Activated CD8-positive, alpha-beta T cell treated with anti-CD3 and anti-CD28 coated beads for 36 hours (primary cell): ENCODE results near the gene SRMS. TPM values are rescaled to one million over a fixed set of nuclear protein-coding genes. Genes with fewer than 3 reads are reported as not detected.

Experiments used
- ATAC-seq: fragments of 200-7000 bp; cut with Tn5 transposase; one replicate; pipeline ENCODE4 v1.10.0; 2021; ENCODE audit warnings: mild to moderate bottlenecking, moderate library complexity
- CTCF ChIA-PET: fragments of 350-600 bp; sonication (Branson Sonifier 250); formaldehyde crosslinking; loops from one replicate; lab custom pipeline; 2021; ENCODE audit warnings: antibody characterized with exemption; lab: Charles Lee
- POLR2A ChIA-PET: fragments of 350-600 bp; sonication (Branson Sonifier 250); formaldehyde crosslinking; loops from one replicate; lab custom pipeline; 2021; ENCODE audit warnings: antibody characterized with exemption; lab: Charles Lee
- DNase-seq: peaks from one replicate; pipeline ENCODE4 v3.0.0-alpha.2; 2020
- H3K27ac Mint-ChIP-seq: one replicate; pipeline ENCODE4 v1.8.0; 2021; ENCODE audit warnings: mild to moderate bottlenecking, mixed read lengths
- H3K27me3 Mint-ChIP-seq: one replicate; pipeline ENCODE4 v1.8.0; 2021; ENCODE audit warnings: mixed read lengths
- H3K36me3 Mint-ChIP-seq: one replicate; pipeline ENCODE4 v1.8.0; 2021; ENCODE audit warnings: low read depth, mixed read lengths
- H3K4me1 Mint-ChIP-seq: one replicate; pipeline ENCODE4 v1.8.0; 2021; ENCODE audit warnings: low read depth, mixed read lengths
- H3K4me3 Mint-ChIP-seq: one replicate; pipeline ENCODE4 v1.8.0; 2021; ENCODE audit warnings: mild to moderate bottlenecking, moderate library complexity, mixed read lengths
- H3K9me3 Mint-ChIP-seq: one replicate; pipeline ENCODE4 v1.8.0; 2021; ENCODE audit warnings: mixed read lengths
- intact Hi-C: fragments of 100-400 bp; cut with micrococcal nuclease; formaldehyde crosslinking; loops from one replicate; pipeline ENCODE4 v1.10.0; 2022
- total RNA-seq, 2 experiments: library from RNA; stranded (reverse); gene quantifications; one replicate each; pipeline ENCODE4 v1.2.3, GENCODE V29; 2021
- TF ChIP-seq, protein P1 (sequence below): fragments of 200-600 bp; IDR thresholded peaks from one replicate; pipeline ENCODE4 v1.8.0; 2022; ENCODE audit warnings: antibody characterized with exemption, mild to moderate bottlenecking

The SRMS gene
- total RNA-seq, 2 experiments from 2014 or later: not detected

DNA sequence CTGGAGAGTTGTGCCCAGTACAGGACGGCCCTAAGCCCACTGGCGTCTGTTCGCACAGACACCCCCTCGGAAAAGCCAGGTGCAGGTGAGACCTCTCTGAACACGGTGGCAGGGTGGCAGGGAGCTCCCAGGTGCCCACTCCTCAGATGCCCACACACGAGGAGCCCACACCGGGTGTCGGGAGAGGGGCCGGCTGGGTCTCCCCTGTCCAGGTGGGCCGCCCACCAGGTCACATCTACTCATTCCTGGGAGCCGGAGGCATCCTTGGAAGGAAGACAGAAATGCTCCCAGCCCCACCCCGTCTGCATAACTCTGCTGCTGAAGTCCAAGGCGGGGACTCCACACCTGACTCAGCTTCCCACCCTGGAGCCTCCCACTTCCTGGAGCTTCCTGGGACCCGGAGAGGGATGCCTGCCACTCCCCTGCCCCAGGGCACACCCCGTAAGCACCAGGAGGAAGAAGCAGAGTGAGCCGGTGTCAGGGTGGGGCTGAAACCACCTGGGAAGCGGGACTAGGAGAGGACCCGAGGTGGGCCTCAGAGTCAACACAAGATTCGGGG is 2.5 kb downstream of the SRMS start:
- intact Hi-C loops: no loop called here
- Mint-ChIP-seq H3K9me3 (no peaks in the 10 kb centered on the region), H3K27ac (no peak overlapping the region), H3K36me3 (no peaks in the 10 kb centered on the region), H3K4me1 (peaks cover 2% of the 10 kb centered on the region), H3K27me3 (peaks cover 5% of the 10 kb centered on the region), H3K4me3 (no peak overlapping the region)
- TF ChIP-seq, protein P1, sequence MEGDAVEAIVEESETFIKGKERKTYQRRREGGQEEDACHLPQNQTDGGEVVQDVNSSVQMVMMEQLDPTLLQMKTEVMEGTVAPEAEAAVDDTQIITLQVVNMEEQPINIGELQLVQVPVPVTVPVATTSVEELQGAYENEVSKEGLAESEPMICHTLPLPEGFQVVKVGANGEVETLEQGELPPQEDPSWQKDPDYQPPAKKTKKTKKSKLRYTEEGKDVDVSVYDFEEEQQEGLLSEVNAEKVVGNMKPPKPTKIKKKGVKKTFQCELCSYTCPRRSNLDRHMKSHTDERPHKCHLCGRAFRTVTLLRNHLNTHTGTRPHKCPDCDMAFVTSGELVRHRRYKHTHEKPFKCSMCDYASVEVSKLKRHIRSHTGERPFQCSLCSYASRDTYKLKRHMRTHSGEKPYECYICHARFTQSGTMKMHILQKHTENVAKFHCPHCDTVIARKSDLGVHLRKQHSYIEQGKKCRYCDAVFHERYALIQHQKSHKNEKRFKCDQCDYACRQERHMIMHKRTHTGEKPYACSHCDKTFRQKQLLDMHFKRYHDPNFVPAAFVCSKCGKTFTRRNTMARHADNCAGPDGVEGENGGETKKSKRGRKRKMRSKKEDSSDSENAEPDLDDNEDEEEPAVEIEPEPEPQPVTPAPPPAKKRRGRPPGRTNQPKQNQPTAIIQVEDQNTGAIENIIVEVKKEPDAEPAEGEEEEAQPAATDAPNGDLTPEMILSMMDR: no peak
- ChIA-PET POLR2A (interaction anchor here (0.7 to 1.5 kb wide), 2 partner anchors 21 to 30 kb away, joined by 3 to 4 read pairs; no protein-coding TSS in a partner anchor), CTCF (interaction anchor here (0.6 kb wide), 1 partner anchor 61 kb away, joined by 3 read pairs; no protein-coding TSS in a partner anchor)
- DNase-seq (no peak), ATAC-seq (no peak)

DNA sequence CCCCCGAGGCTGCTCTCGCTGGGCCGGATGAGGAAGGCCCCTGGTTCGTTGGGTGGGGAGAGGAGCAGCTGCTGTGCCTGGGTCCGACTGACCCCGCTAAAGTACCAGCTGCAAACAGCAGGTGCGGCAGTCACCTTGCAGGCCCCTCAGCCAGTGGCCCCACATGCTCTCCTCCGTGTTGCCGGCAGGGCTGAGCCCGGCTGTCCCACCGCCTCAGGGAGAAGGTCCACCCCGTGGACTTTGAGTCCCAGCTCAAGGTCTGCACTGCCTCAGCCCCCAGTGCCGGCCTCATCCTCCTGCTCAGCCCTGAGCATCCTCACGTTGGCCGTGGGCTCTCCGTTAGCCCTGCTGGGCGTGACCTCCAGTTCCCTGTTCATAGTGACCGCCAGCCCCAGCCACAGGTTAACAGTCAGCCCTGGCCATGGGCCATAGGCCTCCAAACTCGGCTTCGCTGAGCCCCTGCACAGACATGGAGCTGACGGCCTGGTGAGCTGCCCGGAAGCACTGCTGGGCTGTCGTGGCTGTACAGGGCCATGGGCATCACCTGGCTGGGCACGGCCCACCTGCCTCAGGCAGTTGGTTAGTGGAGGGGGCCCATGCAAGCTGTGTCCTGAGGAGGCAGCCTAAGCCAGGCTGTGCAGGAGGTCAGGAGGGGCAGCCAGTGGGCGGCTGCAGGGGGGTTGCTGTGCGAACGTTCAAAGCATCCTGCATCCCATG is 3.1 kb downstream of the SRMS start:
- ChIA-PET POLR2A (interaction anchor here (0.7 kb wide), 1 partner anchor 22 kb away, joined by 3 read pairs; no protein-coding TSS in a partner anchor), CTCF (interaction anchor here (1.0 kb wide), 1 partner anchor 98 kb away, joined by 4 read pairs; no protein-coding TSS in a partner anchor)
- DNase-seq (no peak), ATAC-seq (no peak)
- Mint-ChIP-seq H3K4me3 (no peak overlapping the region), H3K4me1 (peaks cover under 1% of the 10 kb centered on the region), H3K27ac (no peak overlapping the region), H3K9me3 (no peaks in the 10 kb centered on the region), H3K27me3 (peaks cover 2% of the 10 kb centered on the region), H3K36me3 (no peaks in the 10 kb centered on the region)
- TF ChIP-seq, protein P1: no peak
- intact Hi-C loops: no loop called here

DNA sequence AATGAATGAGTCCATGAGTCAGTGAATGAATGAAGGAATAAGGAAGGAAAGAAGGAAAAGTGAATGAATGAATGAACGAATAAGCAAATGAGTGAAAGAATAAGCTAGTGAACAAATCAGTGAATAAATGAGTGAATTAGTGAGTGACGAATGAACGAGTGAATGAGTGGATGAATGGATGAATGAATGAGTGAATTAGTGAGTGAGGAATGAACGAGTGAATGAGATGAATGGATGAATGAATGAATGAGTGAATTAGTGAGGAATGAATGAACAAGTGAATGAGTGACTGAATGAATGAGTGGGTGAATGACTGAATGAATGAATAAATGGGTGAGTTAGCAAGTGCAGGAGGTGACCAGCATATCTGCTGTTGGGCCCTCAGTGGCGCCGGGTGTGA is 3.8 kb downstream of the SRMS start:
- Mint-ChIP-seq H3K4me1 (peaks cover under 1% of the 10 kb centered on the region), H3K4me3 (no peak overlapping the region), H3K27ac (no peak overlapping the region), H3K36me3 (no peaks in the 10 kb centered on the region), H3K9me3 (no peaks in the 10 kb centered on the region), H3K27me3 (no peaks in the 10 kb centered on the region)
- ChIA-PET CTCF (interaction anchor here (1.0 kb wide), 1 partner anchor 98 kb away, joined by 4 read pairs; no protein-coding TSS in a partner anchor), POLR2A (no interaction called here)
- TF ChIP-seq, protein P1: no peak
- ATAC-seq (no peak), DNase-seq (no peak)
- intact Hi-C loops: no loop called here

DNA sequence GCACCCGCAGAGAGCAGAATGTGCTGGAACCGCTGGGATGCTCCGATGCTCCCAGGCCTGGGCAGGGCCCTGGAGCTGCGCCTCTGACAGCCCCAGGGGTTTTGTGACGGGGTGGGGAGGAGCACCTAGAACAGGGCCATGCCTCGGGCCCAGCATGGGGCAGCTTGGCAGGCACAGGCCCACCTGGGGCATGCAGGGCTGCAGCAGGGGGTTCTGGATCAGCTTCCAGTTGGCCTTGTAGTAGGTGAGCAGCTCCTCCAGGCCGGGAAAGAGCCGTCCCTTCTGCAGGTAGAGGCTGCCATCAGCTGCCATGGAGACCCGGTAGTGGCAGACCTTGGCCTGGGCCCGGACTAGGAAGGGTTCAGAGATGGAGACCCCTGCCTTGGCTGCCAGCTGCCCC is 4.4 kb downstream of the SRMS start:
- no peak overlapping the region for H3K27ac Mint-ChIP-seq
- intact Hi-C loops: no loop called here
- TF ChIP-seq, protein P1: no peak
- ChIA-PET CTCF (interaction anchor here (1.0 kb wide), 1 partner anchor 99 kb away, joined by 4 read pairs; no protein-coding TSS in a partner anchor), POLR2A (no interaction called here)
- peaks cover 5% of the 10 kb centered on the region for H3K4me1 Mint-ChIP-seq
- no peak for ATAC-seq
- DNase-seq: no peak
- no peaks in the 10 kb centered on the region for H3K9me3 Mint-ChIP-seq
- H3K36me3 Mint-ChIP-seq: no peaks in the 10 kb centered on the region
- no peak overlapping the region for H3K4me3 Mint-ChIP-seq
- no peaks in the 10 kb centered on the region for H3K27me3 Mint-ChIP-seq

DNA sequence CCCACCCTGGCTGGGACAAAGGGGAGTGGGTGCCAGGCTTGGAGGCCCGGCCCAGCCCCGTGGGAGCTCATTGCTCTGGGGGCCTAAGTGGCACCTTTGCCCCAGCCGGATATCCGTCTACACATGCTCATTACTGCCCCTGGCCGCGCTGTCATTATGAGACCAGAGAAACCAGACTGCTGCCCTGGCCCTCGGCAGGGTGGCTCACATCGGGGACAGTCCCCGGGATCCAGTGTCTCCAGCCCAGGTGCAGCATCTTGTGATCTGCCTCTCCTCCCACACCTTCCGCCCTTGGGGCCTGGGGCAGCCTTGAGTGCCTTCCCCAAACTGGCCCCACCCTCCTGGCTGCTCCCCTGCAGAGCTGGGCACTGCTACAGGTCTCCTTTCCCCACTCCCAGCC is 4.9 kb downstream of the SRMS start:
- no peaks in the 10 kb centered on the region for H3K27me3 Mint-ChIP-seq
- ChIA-PET POLR2A (no interaction called here), CTCF (no interaction called here)
- ATAC-seq (no peak), DNase-seq (no peak)
- H3K27ac Mint-ChIP-seq: no peak overlapping the region
- H3K9me3 Mint-ChIP-seq: no peaks in the 10 kb centered on the region
- H3K4me3 Mint-ChIP-seq: no peak overlapping the region
- TF ChIP-seq, protein P1: no peak
- intact Hi-C loops: no loop called here
- peaks cover 7% of the 10 kb centered on the region for H3K4me1 Mint-ChIP-seq
- H3K36me3 Mint-ChIP-seq: no peaks in the 10 kb centered on the region
